Amygdala (tissue), 56 donors: Measurements from ENCODE around the gene RAC2.
A peak's percentile ranks its signal among the peaks of the same experiment; 100 is the strongest.

Source experiments
- DNase-seq, 56 donors: peaks; one replicate each; lab custom pipeline; 2025; lab: John Stamatoyannopoulos, UW

Gene RAC2

DNA sequence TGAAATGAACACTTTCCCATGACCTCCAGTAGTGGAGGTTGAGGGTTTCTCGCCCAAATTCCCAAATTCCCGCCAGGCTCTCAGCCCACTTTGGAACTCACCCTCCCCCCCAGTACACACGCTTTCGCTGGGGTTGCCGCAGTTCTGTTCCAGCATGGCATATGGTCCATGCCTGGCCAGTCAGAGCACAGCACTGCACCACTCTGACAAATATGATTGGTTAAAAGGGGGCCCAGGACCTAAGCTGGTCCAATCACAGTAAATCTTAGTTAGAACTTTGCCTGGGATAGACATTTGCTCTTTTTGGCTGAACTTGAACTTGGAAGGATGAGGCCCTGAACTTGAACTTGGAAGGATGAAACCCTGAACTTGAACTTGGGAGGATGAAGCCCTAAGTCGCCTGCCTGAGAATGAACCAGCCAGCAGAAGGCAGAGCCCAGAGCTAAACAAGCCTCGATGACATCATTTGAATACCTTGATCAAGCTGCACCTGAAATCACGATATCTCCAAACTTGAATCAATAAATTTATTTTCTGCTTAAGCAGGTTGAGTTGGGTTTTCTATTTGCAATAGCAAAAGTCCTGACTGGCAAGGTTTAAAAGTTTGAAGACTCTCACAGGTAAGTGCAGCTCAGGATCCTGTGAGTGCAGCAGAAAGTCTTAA is 19.2 kb downstream of the RAC2 start:
- no peak for DNase-seq

DNA sequence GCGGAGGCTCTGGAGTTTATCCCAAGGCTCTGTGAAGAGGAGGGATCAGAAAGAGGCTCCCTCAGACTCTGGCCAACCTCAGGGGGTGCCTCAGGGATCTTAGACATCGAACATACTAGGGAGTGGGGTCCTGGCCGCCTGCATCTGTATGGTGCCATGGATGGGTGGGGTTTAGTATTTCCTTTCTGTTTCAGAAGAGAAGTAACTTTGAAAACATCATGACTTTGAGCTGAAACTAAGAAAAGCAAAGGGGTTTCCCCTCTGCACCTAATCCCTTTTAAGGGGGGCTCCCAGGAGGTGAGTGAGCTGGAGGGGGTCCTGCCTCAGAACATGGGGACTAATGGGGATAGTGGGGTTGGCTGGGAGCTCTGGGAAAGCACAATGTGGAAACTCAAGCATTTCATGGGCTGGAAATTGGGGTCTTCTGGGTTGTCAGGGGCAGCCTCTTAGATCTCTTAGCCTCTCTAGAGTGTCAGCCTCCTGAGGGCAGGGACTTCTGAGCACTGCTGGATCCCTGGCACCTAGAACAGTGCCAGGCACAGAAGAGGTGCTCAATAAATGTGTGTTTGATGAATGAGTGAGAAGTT is 20.0 kb downstream of the RAC2 start:
- DNase-seq = no peak

DNA sequence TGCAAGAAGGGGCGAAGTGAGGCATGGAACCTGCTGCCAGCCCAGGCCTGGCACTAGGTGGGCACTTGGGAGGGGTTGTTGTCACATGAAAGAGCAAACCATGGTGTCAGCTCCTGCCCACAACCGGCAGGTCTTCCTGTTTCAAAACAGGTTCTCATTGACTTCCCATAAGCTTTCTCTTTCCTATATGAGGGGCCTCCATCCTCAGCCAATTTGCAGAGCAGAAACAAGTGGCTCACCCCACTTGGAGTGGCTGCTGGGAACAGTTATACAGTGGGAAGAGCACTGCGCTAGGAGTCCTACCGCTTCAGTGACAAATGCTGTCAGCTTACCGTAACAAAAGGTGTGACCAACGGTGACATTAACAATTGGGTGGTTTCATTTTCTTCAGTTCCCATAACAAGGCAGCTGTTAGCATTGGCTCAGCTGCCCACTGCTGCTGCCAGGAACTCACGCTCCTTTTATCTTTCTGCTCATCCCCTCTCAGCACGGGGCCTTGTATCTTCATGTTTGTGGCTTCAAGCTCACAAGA is 21.6 kb downstream of the RAC2 start:
- DNase-seq = no peak

- no peak for DNase-seq
Observed at GRCh38 chr22:37221424-37222333, 22.4 kb downstream of the RAC2 start.

- no peak for DNase-seq
Observed at GRCh38 chr22:37220543-37220981, 23.5 kb downstream of the RAC2 start.

DNA sequence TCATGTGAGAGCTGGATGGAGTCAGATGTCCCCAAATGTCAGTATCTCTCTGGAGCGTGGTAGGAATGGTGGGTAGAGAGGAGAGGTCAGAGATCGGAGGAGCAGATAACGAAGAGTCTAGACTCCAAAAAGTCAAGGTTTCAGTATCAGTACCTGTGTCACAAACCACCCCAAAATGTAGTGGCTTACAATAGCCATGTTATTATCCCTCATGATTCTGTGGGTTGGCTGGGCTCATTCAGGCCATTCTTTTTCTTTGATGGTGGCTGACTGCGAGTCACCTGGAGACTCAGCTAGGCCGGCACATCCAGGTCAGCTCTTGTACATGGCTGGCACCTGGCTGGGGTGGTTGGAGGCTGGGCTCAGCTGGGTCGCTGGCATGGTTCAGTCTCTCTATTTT is 24.5 kb downstream of the RAC2 start:
- DNase-seq = no peak

GRCh38 chr22:37218771-37219411 is 25.2 kb downstream of the RAC2 start:
- peak in 1 of 56 donors; percentile 12 for DNase-seq

DNA sequence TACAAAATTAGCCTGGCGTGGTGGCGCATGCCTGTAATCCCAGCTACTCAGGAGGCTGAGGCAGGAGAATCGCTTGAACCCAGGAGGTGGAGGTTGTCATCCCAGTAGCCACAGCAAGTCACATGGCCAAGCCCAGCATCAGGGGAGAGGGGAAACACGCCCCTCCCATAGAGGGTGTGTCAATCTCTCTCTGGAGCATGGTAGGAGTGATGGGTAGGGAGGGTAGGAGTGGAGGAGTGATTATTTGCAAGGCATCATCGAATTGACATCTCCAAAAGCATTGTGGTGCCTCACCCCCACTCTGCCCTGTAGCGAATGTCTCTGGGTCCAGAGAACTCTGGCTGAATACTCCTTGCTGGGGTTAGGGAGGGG is 25.7 kb downstream of the RAC2 start:
- DNase-seq = no peak

- no peak for DNase-seq
Observed at GRCh38 chr22:37215890-37216289, 28.2 kb downstream of the RAC2 start.

- no peak for DNase-seq
Observed at GRCh38 chr22:37214731-37215030, 29.4 kb downstream of the RAC2 start.

GRCh38 chr22:37213941-37214730 is 29.9 kb downstream of the RAC2 start:
- DNase-seq = no peak

DNA sequence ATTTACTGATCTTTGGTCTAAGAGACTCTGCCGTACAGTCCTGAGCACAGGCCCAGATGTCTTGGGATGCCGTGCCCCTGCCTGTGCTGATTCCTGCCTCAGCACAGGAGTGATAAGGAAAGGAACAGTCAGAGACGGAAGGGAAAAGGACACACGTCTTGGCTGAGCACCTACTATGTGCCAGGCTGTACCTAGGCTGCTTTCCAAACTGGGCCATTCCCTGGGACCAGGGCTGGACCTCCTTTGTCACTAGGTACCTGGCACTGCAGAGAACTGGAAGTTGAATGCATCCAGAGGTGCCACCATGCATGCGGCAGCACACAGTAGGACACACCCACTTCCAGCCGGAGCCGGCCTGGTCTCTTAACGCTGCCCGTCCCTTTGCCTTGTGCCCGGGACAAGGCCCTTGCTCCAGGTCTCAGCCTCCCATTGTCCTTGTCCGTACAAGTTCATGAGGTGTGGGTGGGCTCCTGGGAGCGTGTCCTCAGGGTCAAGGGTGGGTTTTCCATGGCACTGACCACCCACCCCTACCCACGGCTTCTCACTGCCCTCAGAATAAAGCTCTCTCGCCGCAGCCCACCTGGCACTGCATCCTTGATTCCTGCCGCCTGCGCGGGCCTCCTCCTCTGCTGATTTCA is 30.7 kb downstream of the RAC2 start:
- DNase-seq = no peak

GRCh38 chr22:37212174-37212906 is 31.7 kb downstream of the RAC2 start, which contains the start of gene SSTR3:
Gene SSTR3 (minus strand): TSS chr22:37212477. CDS start chr22:37207803, 4,674 bp downstream.
- peak in 7 of 56 donors; percentile 21 to 64 (median 25) for DNase-seq

GRCh38 chr22:37211866-37212173 is 32.2 kb downstream of the RAC2 start:
- no peak for DNase-seq

DNA sequence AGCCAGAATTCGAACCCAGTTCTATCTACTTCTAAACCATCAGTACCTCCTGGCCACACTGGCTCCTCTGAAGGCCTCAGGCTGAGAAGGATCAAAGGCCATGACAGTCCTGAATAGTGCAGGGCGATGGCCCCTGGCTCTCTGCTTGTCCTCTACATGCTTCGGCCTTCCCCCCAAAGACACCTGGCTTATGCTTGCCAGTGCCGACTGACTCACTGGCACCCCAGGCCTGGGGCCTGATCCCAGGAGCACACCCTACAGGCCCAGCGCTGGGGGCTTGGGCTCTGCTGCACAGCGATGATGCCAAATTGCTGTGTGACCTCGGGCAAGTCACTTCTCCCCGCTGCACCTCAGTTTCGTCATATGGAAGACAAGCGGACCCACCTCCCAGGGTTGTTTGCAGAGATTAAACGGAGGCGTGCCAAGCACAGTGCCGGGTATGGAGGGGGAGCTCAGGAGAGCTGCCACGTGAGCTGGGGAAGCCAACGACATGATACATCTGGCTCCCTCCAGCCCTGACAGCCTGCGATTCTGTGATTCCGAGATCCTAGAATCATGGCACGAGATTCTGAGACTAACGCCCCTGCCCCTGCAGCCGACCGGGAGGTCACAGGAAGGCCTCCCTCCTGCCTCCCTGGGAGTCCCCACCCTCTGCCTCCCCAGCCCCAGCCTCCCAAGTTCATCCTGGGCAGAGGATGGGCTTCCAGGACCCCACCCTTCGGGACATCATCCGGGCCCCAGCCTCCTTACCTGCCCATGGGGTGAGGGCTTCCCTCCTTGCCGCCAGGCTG is 32.8 kb downstream of the RAC2 start:
- peak in 3 of 56 donors; percentile 18 to 29 (median 26) for DNase-seq

- DNase-seq = peak in 12 of 56 donors; percentile 14 to 59 (median 31)
Observed at GRCh38 chr22:37210041-37210803, 33.8 kb downstream of the RAC2 start.

GRCh38 chr22:37209140-37209845 is 34.8 kb downstream of the RAC2 start:
- no peak for DNase-seq
